ENCODE measurements around the gene CPD. TPM values are rescaled to one million over a fixed set of nuclear protein-coding genes. Genes with fewer than 3 reads are reported as not detected.

CPD gene
- total and polyA plus RNA-seq, 2 of the 13 experiments (the other 11 are each of a cell fraction or from before 2014, with no cell fraction given) = 46.1 to 72.3 TPM

- TF ChIP-seq EP300 (IDR thresholded peaks at IDR 0.05; ENCODE audit: low read depth in 2 of 2, low read length in 2 of 2) (peak in 1 of 2 experiments; percentile 35; a peak in 1 of 4 replicates), EP300 (CRISPR knock-in tag; IDR thresholded peaks at IDR 0.05; ENCODE audit: borderline replicate concordance) (no peak), SCMH1 (CRISPR knock-in tag; IDR thresholded peaks at IDR 0.05; ENCODE audit: borderline replicate concordance) (no peak), EHMT2 (IDR thresholded peaks at IDR 0.05; ENCODE audit: borderline replicate concordance, low read depth, low read length) (peak; percentile 74), ZBTB3 (CRISPR knock-in tag; IDR thresholded peaks at IDR 0.05; ENCODE audit: borderline replicate concordance, low read depth) (no peak), TOPORS (CRISPR knock-in tag; IDR thresholded peaks at IDR 0.05) (no peak), ELK4 (CRISPR knock-in tag; IDR thresholded peaks at IDR 0.05; ENCODE audit: borderline replicate concordance) (no peak), AKAP8 (CRISPR knock-in tag; IDR thresholded peaks at IDR 0.05) (no peak), ZNF878 (CRISPR knock-in tag; IDR thresholded peaks at IDR 0.05) (no peak), PCBP2 (optimal IDR thresholded peaks at IDR 0.05; ENCODE audit: low read depth, low read length, poor library complexity, severe bottlenecking) (no peak), MAX (IDR thresholded peaks at IDR 0.05) (no peak), GABPA (IDR thresholded peaks at IDR 0.05; ENCODE audit: low read depth, low read length) (no peak), GABPA (CRISPR knock-in tag; IDR thresholded peaks at IDR 0.05; ENCODE audit: low read depth) (peak; percentile 47; the same call in 1 of the 2 replicates), ZNF605 (CRISPR knock-in tag; IDR thresholded peaks at IDR 0.05) (no peak), EZH2 (conservative IDR thresholded peaks at IDR 0.05; ENCODE audit: low read depth, low read length) (no peak), MTF2 (CRISPR knock-in tag; IDR thresholded peaks at IDR 0.05; ENCODE audit: borderline replicate concordance) (no peak), KLF6 (CRISPR knock-in tag; IDR thresholded peaks at IDR 0.05) (peak; percentile 27; the same call in 1 of the 2 replicates), SNAI1 (CRISPR knock-in tag; IDR thresholded peaks at IDR 0.05; ENCODE audit: borderline replicate concordance) (no peak), ZNF720 (CRISPR knock-in tag; IDR thresholded peaks at IDR 0.05) (no peak), ZKSCAN1 (IDR thresholded peaks at IDR 0.05; ENCODE audit: low read length) (no peak), KIAA2018 (CRISPR knock-in tag; IDR thresholded peaks at IDR 0.05; ENCODE audit: borderline replicate concordance) (no peak)
Observed at GRCh38 chr17:30336369-30337171, 42.2 kb upstream of the CPD start (continued).
